HepG2 (cell line): Measurements from ENCODE around the gene UBE2S. TPM values are rescaled to one million over a fixed set of nuclear protein-coding genes. Genes with fewer than 3 reads are reported as not detected.
A peak's percentile ranks its signal among the peaks of the same experiment; 100 is the strongest.
"Not testable (repeated sequence)": the region's sequence is repeated elsewhere in the genome, so short reads cannot be mapped to it uniquely, and the experiment has no call there.

Source experiments
- ATAC-seq: fragments of 200-7000 bp; cut with Tn5 transposase; 3 replicates; pipeline ENCODE4 v1.9.1; 2020; ENCODE audit warnings: mild to moderate bottlenecking, moderate library complexity
- Bru-seq: library from RNA; stranded (reverse); fragments of 400-500 nt; gene quantifications from one replicate; lab custom pipeline; 2021; lab: Mats Ljungman, UMichigan
- BruChase-seq, 2 experiments: library from RNA; stranded (reverse); fragments of 400-500 nt; gene quantifications; one replicate each; lab custom pipeline; 2021; lab: Mats Ljungman, UMichigan
- BruUV-seq: library from RNA; stranded (reverse); fragments of 400-500 nt; replicated peaks from 2 replicates; lab custom pipeline; 2021; lab: Mats Ljungman, UMichigan
- CTCF ChIA-PET: fragments of 300-600 bp; formaldehyde crosslinking; extraction: SDS; loops from one replicate; lab custom pipeline; 2021; ENCODE audit warnings: low total read pairs, inconsistent platforms, low intra/inter-chr PET ratio; lab: Yijun Ruan, JAX
- POLR2A ChIA-PET: fragments of 350-600 bp; sonication (Branson Sonifier 250); formaldehyde crosslinking; loops from one replicate; lab custom pipeline; 2020; ENCODE audit warnings: antibody characterized with exemption, inconsistent platforms; lab: Yijun Ruan, JAX
- DNase-seq: peaks from one replicate; pipeline ENCODE4 v3.0.0-alpha.2; 2015; ENCODE audit warnings: low spot score
- FAIRE-seq: peaks from 3 replicates; lab custom pipeline; 2011; peaks lifted over from hg19 to GRCh38; lab: Jason Lieb, UNC
- H2AFZ ChIP-seq: one replicate; pipeline ENCODE4 v1.6.1; 2011; ENCODE audit warnings: low read length, inconsistent platforms
- H3K27ac ChIP-seq: fragments of 300-600 bp; 3 replicates; pipeline ENCODE4 v1.8.0; 2011; ENCODE audit warnings: mixed run types, mild to moderate bottlenecking, mixed read lengths, low read length, inconsistent platforms; ENCODE audit not compliant: insufficient read depth; ENCODE audit errors: extremely low read length
- H3K27me3 ChIP-seq, 2 experiments: fragments of 200-600 bp in 1 of 2; 2 replicates in 1 of 2; 3 replicates in 1 of 2; pipeline versions ENCODE4 v1.6.0 to v1.8.0; 2011; ENCODE audit warnings: low read length in 2 of 2, mild to moderate bottlenecking in 2 of 2, moderate library complexity in 2 of 2, inconsistent platforms in 1 of 2; ENCODE audit not compliant: insufficient read depth in 2 of 2, control insufficient read depth in 1 of 2
- H3K36me3 ChIP-seq, 2 experiments: fragments of 200-600 bp in 1 of 2; replicated peaks in 1 of 2; 2 replicates in 1 of 2; 3 replicates in 1 of 2; pipeline versions ENCODE4 v1.5.1 to v1.8.0; 2011; ENCODE audit warnings: low read length in 2 of 2, inconsistent platforms in 1 of 2; ENCODE audit not compliant: insufficient read depth in 2 of 2, control insufficient read depth in 1 of 2
- H3K4me1 ChIP-seq: 2 replicates; pipeline ENCODE4 v1.5.1; 2012; ENCODE audit warnings: low read length, inconsistent platforms; ENCODE audit not compliant: insufficient read depth
- H3K4me2 ChIP-seq: 2 replicates; pipeline ENCODE4 v1.6.0; 2011; ENCODE audit warnings: low read depth, low read length, inconsistent platforms
- H3K4me3 ChIP-seq, 3 experiments: fragments of 200-600 bp in 1 of 3; sonication (generic), shearing (Covaris generic) in 1 of 3; replicated peaks in 1 of 3; 2 replicates each; pipeline ENCODE4 v1.5.1; 2011 to 2016; ENCODE audit warnings: low read length in 3 of 3, inconsistent platforms in 2 of 3, low read depth in 2 of 3, mild to moderate bottlenecking in 2 of 3, control low read depth in 1 of 3, mixed read lengths in 1 of 3; ENCODE audit not compliant: insufficient read depth in 1 of 3
- H3K79me2 ChIP-seq: one replicate; pipeline ENCODE4 v1.6.1; 2011; ENCODE audit warnings: low read length, inconsistent platforms; ENCODE audit not compliant: insufficient read depth
- H3K9ac ChIP-seq: 2 replicates; pipeline ENCODE4 v1.6.0; 2011; ENCODE audit warnings: mild to moderate bottlenecking, low read depth, low read length, inconsistent platforms; ENCODE audit not compliant: insufficient read depth
- H3K9me3 ChIP-seq: 2 replicates; pipeline ENCODE4 v1.5.1; 2012; ENCODE audit warnings: mild to moderate bottlenecking, low read length
- H4K20me1 ChIP-seq: 2 replicates; pipeline ENCODE4 v1.6.0; 2011; ENCODE audit warnings: inconsistent platforms, mild to moderate bottlenecking, low read length, moderate library complexity; ENCODE audit not compliant: insufficient read depth
- ARNT2 ChIP-seq: sonication (generic); formaldehyde crosslinking; IDR thresholded peaks from 2 replicates; pipeline ENCODE4 v1.8.0; 2022; ENCODE audit warnings: mild to moderate bottlenecking, low read depth, missing genetic modification reagents, moderate library complexity
- ATF7-NPFF ChIP-seq: sonication (generic); formaldehyde crosslinking; IDR thresholded peaks from 2 replicates; pipeline ENCODE4 v1.8.1; 2023; ENCODE audit warnings: mild to moderate bottlenecking, low read depth, missing genetic modification reagents, moderate library complexity
- CHCHD3 ChIP-seq: sonication (generic); formaldehyde crosslinking; IDR thresholded peaks from 2 replicates; pipeline ENCODE4 v1.8.0; 2022; ENCODE audit warnings: mild to moderate bottlenecking, missing genetic modification reagents, moderate library complexity
- IRF2 ChIP-seq: IDR thresholded peaks from 2 replicates; pipeline ENCODE4 v1.6.1; 2018; ENCODE audit warnings: missing genetic modification reagents, missing compliant biosample characterization
- MXD4 ChIP-seq: IDR thresholded peaks from 2 replicates; pipeline ENCODE4 v1.6.1; 2016; ENCODE audit warnings: mild to moderate bottlenecking, missing biosample characterization, missing genetic modification reagents
- PAX8 ChIP-seq: sonication (generic); formaldehyde crosslinking; IDR thresholded peaks from 2 replicates; pipeline ENCODE4 v1.8.0; 2022; ENCODE audit warnings: mild to moderate bottlenecking, missing genetic modification reagents, borderline replicate concordance
- POLR2A ChIP-seq, 2 experiments: IDR thresholded peaks; 2 replicates each; pipeline ENCODE4 v1.6.1; 2011; ENCODE audit warnings: low read depth in 2 of 2, low read length in 2 of 2, mild to moderate bottlenecking in 1 of 2, moderate library complexity in 1 of 2; ENCODE audit not compliant: insufficient read depth in 1 of 2
- POLR2AphosphoS5 ChIP-seq: IDR thresholded peaks from 2 replicates; pipeline ENCODE4 v1.6.1; 2012; ENCODE audit warnings: low read depth, low read length
- RBFOX2 ChIP-seq: fragments of 200-400 bp; formaldehyde crosslinking; IDR thresholded peaks from 2 replicates; pipeline ENCODE4 v1.6.1; 2017; ENCODE audit warnings: low read depth, mild to moderate bottlenecking, low read length
- RXRA ChIP-seq: sonication (generic); formaldehyde crosslinking; IDR thresholded peaks from 2 replicates; pipeline ENCODE4 v1.5.1; 2020; ENCODE audit warnings: missing genetic modification reagents
- STAG1 ChIP-seq: sonication (generic); formaldehyde crosslinking; IDR thresholded peaks from 2 replicates; pipeline ENCODE4 v1.4.0; 2020; ENCODE audit warnings: missing genetic modification reagents
- ZFP1 ChIP-seq: IDR thresholded peaks from 2 replicates; pipeline ENCODE4 v1.6.1; 2016
- ZNF546 ChIP-seq: sonication (generic); formaldehyde crosslinking; conservative IDR thresholded peaks from 2 replicates; pipeline ENCODE4 v1.8.1; 2023; ENCODE audit warnings: mild to moderate bottlenecking, missing genetic modification reagents
- ZNF724P ChIP-seq: sonication (generic); formaldehyde crosslinking; IDR thresholded peaks from 2 replicates; pipeline ENCODE4 v1.8.0; 2022; ENCODE audit warnings: missing genetic modification reagents, borderline replicate concordance
- ZNF773 ChIP-seq: sonication (generic); formaldehyde crosslinking; IDR thresholded peaks from 2 replicates; pipeline ENCODE4 v1.4.0; 2020; ENCODE audit warnings: missing genetic modification reagents, borderline replicate concordance
- ZNF776 ChIP-seq: sonication (generic); formaldehyde crosslinking; IDR thresholded peaks from 2 replicates; pipeline ENCODE4 v1.4.0; 2020; ENCODE audit warnings: mild to moderate bottlenecking, missing genetic modification reagents
- ZNF792 ChIP-seq: IDR thresholded peaks from 2 replicates; pipeline ENCODE4 v1.6.1; 2016
- WGBS: methylation state at CpG from one replicate; pipeline ENCODE4 v1.1.6; 2017; ENCODE audit warnings: low lambda C conversion rate; 5-methylcytosine and 5-hydroxymethylcytosine counted together
- in situ Hi-C: cut with HindIII; loops from 2 replicates; pipeline ENCODE4 v1.10.0; 2017; ENCODE audit warnings: low pct_unique_long_range_greater_than_20kb; ENCODE audit not compliant: extremely low pct_ligation_motif_present
- intact Hi-C: fragments of 100-400 bp; cut with micrococcal nuclease; formaldehyde crosslinking; loops from one replicate; pipeline ENCODE4 v1.10.0; 2022; ENCODE audit not compliant: unreplicated experiment
- long read RNA-seq, 2 experiments: library from RNA in 1 of 2; library from polyadenylated mRNA in 1 of 2; stranded (forward) in 1 of 2; unstranded in 1 of 2; transcript quantifications; one replicate each; pipeline ENCODE4 v2.0.0, GENCODE V29; 2019 to 2022
- polyA minus RNA-seq, 3 experiments: library from RNA; depleted of rRNA, polyadenylated mRNA; stranded (reverse); fragments of >200 nt; gene quantifications; 2 replicates each; pipeline ENCODE4 v1.2.3, GENCODE V29; 2011; ENCODE audit warnings: low replicate concordance in 1 of 3
- polyA plus RNA-seq, 8 experiments: library from polyadenylated mRNA; depleted of rRNA in 3 of 8; stranded (reverse) in 7 of 8; unstranded in 1 of 8; fragments of >200 nt; fragmentation: Illumina TruSeq in 4 of 8; extraction: Trizol in 4 of 8; gene quantifications; 2 replicates each; pipeline versions ENCODE4 v1.2.1 to v1.2.3, GENCODE V29; 2011 to 2016; ENCODE audit warnings: low read depth in 4 of 8, missing spikeins in 1 of 8, mixed read lengths in 1 of 8; ENCODE audit not compliant: insufficient read depth in 1 of 8
- total RNA-seq, 5 experiments: library from RNA; depleted of rRNA; stranded (reverse); fragments of >200 nt; fragmentation: Illumina TruSeq; extraction: Trizol; gene quantifications; 2 replicates each; pipeline ENCODE4 v1.2.3, GENCODE V29; 2016; ENCODE audit warnings: low read depth in 1 of 5
- TF ChIP-seq, protein P1 (sequence below): sonication (generic); formaldehyde crosslinking; IDR thresholded peaks from 2 replicates; pipeline ENCODE4 v1.8.1; 2023; ENCODE audit warnings: mild to moderate bottlenecking, inconsistent platforms, moderate library complexity, missing genetic modification reagents, borderline replicate concordance

The UBE2S gene
- total RNA-seq (2016; rRNA removed; fragmentation: Illumina TruSeq; extraction: Trizol) (29.5 and 39.3 TPM in 2 replicates), polyA plus RNA-seq (2011; rRNA removed) (26.6 and 32.2 TPM in 2 replicates), polyA minus RNA-seq (2011; rRNA and poly(A)+ RNA removed; ENCODE audit: low replicate concordance) (27.9 and 372 TPM in 2 replicates), Bru-seq, nascent RNA (percentile 62 among the genes with signal in this experiment), BruChase-seq, experiment 1, labeled RNA remaining after a 6-hour chase (percentile 70 among the genes with signal in this experiment), BruChase-seq, experiment 2, labeled RNA remaining after a 2-hour chase (percentile 55 among the genes with signal in this experiment)
- total RNA-seq (2016; cell fraction: cytosol; rRNA removed; fragmentation: Illumina TruSeq; extraction: Trizol; ENCODE audit: low read depth): 24.2 and 26.4 TPM in 2 replicates
- total RNA-seq (2016; cell fraction: insoluble cytoplasmic fraction; rRNA removed; fragmentation: Illumina TruSeq; extraction: Trizol): 27.5 and 32.8 TPM in 2 replicates
- 46.3 and 52.3 TPM in 2 replicates for total RNA-seq (2016; cell fraction: membrane; rRNA removed; fragmentation: Illumina TruSeq; extraction: Trizol)
- total RNA-seq (2016; cell fraction: nucleus; rRNA removed; fragmentation: Illumina TruSeq; extraction: Trizol): 8.8 and 13.3 TPM in 2 replicates
- polyA plus RNA-seq (2011; cell fraction: cytosol; rRNA removed): 13.5 and 25.5 TPM in 2 replicates
- 11.7 and 17.0 TPM in 2 replicates for polyA plus RNA-seq (2011; cell fraction: nucleus; rRNA removed)
- 13.3 and 15.9 TPM in 2 replicates for polyA plus RNA-seq (2012)
- 40.7 and 47.0 TPM in 2 replicates for polyA plus RNA-seq (2016; cell fraction: cytosol; fragmentation: Illumina TruSeq; extraction: Trizol; ENCODE audit: low read depth)
- 40.6 and 48.2 TPM in 2 replicates for polyA plus RNA-seq (2016; cell fraction: insoluble cytoplasmic fraction; fragmentation: Illumina TruSeq; extraction: Trizol; ENCODE audit: low read depth)
- 58.0 and 64.6 TPM in 2 replicates for polyA plus RNA-seq (2016; cell fraction: membrane; fragmentation: Illumina TruSeq; extraction: Trizol; ENCODE audit: low read depth)
- polyA plus RNA-seq (2016; cell fraction: nucleus; fragmentation: Illumina TruSeq; extraction: Trizol; ENCODE audit: insufficient read depth, low read depth): 28.6 and 29.6 TPM in 2 replicates
- 21.6 and 27.8 TPM in 2 replicates for polyA minus RNA-seq (2011; cell fraction: cytosol; rRNA and poly(A)+ RNA removed)
- polyA minus RNA-seq (2011; cell fraction: nucleus; rRNA and poly(A)+ RNA removed): 11.3 and 12.2 TPM in 2 replicates
- long read RNA-seq, experiment 1, transcript UBE2S-201 (4 exons, 2,548 nt): major isoform, 12 of 18 reads
- long read RNA-seq, experiment 1, partial matches to known transcripts: 5 of 18 reads
- long read RNA-seq, experiment 1, other reads (novel, unspliced or antisense): 1 of 18 reads
- long read RNA-seq, experiment 2, transcript UBE2S-201 (4 exons, 2,548 nt): major isoform, 147 of 173 reads
- long read RNA-seq, experiment 2, partial matches to known transcripts: 11 of 173 reads
- long read RNA-seq, experiment 2, other reads (novel, unspliced or antisense): 14 of 173 reads

DNA sequence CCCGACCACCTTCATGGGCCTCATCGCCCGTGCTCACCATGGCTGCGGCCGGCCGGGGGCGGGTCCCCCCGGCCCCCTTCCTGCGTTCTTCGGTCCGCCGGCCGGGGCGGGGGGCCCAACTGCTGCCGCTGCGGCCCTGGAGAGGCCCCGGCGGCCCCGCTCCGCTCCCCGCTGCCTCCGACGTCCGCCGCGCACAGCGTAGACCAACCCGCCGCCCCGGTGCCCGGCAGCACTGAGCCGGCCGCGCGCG lies at the start of gene UBE2S:
UBE2S (minus strand) TSS at position 239 of the 250 bp plus-strand sequence; CDS start at position 40, 199 bp downstream.
- Histone ChIP-seq H3K9ac (peak within 1 kb of the TSS; percentile 86), H3K36me3 (peaks cover 7 to 19% of the 10 kb centered on the region in 2 experiments; a peak in 4 of 5 replicates), H3K27ac (peak within 1 kb of the TSS; percentile 68), H3K79me2 (peaks cover 16% of the 10 kb centered on the region), H3K4me1 (peaks cover 26% of the 10 kb centered on the region), H3K4me2 (peak within 1 kb of the TSS; percentile 57), H3K4me3 (peak within 1 kb of the TSS; percentile 82 to 88 (median 83))
- H3K9me3 ChIP-seq, H3K27me3 ChIP-seq, DNase-seq, BruUV-seq, H4K20me1 ChIP-seq, CTCF ChIA-PET, FAIRE-seq, H2AFZ ChIP-seq, intact Hi-C loops: not testable (repeated sequence)
- WGBS: 0% methylated on average over 12 of the region's 36 CpGs
- in situ Hi-C loops: loop anchor here (5.0 kb wide), 1 partner anchor 260 kb away; the partner anchor contains the start of gene TNNT1
- peak; percentile 85 for ATAC-seq
- POLR2A ChIA-PET: interaction anchor here (0.6 to 2.9 kb wide), 40 partner anchors 10 to 290 kb away, joined by 3 to 62 read pairs (median 5); partner anchors contain the start of genes DNAAF3, HSPBP1, ISOC2 and KMT5C
- 0 out of 2 replicates have a peak, but pooled peaks have one; percentile 38 for TF ChIP-seq ZFP1
- peak; percentile 73; the same call in 1 of the 2 replicates for TF ChIP-seq POLR2AphosphoS5
- peak; percentile 83; the same call in 1 of the 2 replicates for TF ChIP-seq ZNF792 (CRISPR knock-in tag)
- 0 out of 2 replicates have a peak, but pooled peaks have one; percentile 60 for TF ChIP-seq CHCHD3 (CRISPR knock-in tag)
- peak; percentile 57; the same call in 1 of the 2 replicates for TF ChIP-seq ZNF773
- TF ChIP-seq ATF7-NPFF: 0 out of 2 replicates have a peak, but pooled peaks have one; percentile 68
- TF ChIP-seq ZNF776 (CRISPR knock-in tag): peak; percentile 89; the same call in 1 of the 2 replicates
- 0 out of 2 replicates have a peak, but pooled peaks have one; percentile 8 for TF ChIP-seq STAG1 (CRISPR knock-in tag)
- TF ChIP-seq IRF2 (CRISPR knock-in tag): peak; percentile 80
- peak; percentile 98 for TF ChIP-seq RBFOX2
- 0 out of 2 replicates have a peak, but pooled peaks have one; percentile 76 for TF ChIP-seq ZNF724P (CRISPR knock-in tag)
- 0 out of 2 replicates have a peak, but pooled peaks have one; percentile 18 for TF ChIP-seq RXRA (CRISPR knock-in tag)
- TF ChIP-seq POLR2A (IDR thresholded peaks at IDR 0.05; ENCODE audit: insufficient read depth in 1 of 2, low read depth in 2 of 2, low read length in 2 of 2): peak; percentile 87 to 94
- TF ChIP-seq ZNF546 (CRISPR knock-in tag): peak; percentile 73; the same call in 1 of the 2 replicates
- TF ChIP-seq, protein P1, sequence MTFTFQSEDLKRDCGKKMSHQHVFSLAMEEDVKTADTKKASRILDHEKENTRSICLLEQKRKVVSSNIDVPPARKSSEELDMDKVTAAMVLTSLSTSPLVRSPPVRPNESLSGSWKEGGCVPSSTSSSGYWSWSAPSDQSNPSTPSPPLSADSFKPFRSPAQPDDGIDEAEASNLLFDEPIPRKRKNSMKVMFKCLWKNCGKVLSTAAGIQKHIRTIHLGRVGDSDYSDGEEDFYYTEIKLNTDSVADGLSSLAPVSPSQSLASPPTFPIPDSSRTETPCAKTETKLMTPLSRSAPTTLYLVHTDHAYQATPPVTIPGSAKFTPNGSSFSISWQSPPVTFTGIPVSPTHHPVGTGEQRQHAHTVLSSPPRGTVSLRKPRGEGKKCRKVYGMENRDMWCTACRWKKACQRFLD (CRISPR knock-in tag): 0 out of 2 replicates have a peak, but pooled peaks have one; percentile 77
- peak; percentile 95 for TF ChIP-seq ARNT2
- TF ChIP-seq PAX8: 0 out of 2 replicates have a peak, but pooled peaks have one; percentile 57
- 0 out of 2 replicates have a peak, but pooled peaks have one; percentile 23 for TF ChIP-seq MXD4 (CRISPR knock-in tag)
